Gastroesophageal sphincter (tissue), 3 donors: ENCODE results near the gene PRLHR.

Experiments
- CTCF ChIP-seq, 4 experiments: fragments of 200-600 bp in 2 of 4; fragments of 450-650 bp in 2 of 4; sonication (generic) in 1 of 4; IDR thresholded peaks; one replicate each; pipeline ENCODE4 v1.5.1; 2017 to 2019; ENCODE audit warnings: antibody characterized with exemption in 4 of 4, mild to moderate bottlenecking in 2 of 4, moderate library complexity in 2 of 4
- EP300 ChIP-seq: sonication (generic); formaldehyde crosslinking; IDR thresholded peaks from one replicate; pipeline ENCODE4 v1.6.1; 2017; ENCODE audit warnings: antibody characterized with exemption, mild to moderate bottlenecking
- POLR2A ChIP-seq, 2 donors: fragments of 450-650 bp; IDR thresholded peaks; one replicate each; pipeline ENCODE4 v1.6.1; 2017; ENCODE audit warnings: antibody characterized with exemption in 2 of 2, mild to moderate bottlenecking in 2 of 2, moderate library complexity in 1 of 2
- POLR2AphosphoS5 ChIP-seq: sonication (generic); formaldehyde crosslinking; IDR thresholded peaks from one replicate; pipeline ENCODE4 v1.6.1; 2017; ENCODE audit warnings: antibody characterized with exemption

- TF ChIP-seq CTCF (IDR thresholded peaks at IDR 0.05), result no peak
- no peak for TF ChIP-seq POLR2A (IDR thresholded peaks at IDR 0.05)
- no peak for TF ChIP-seq POLR2AphosphoS5
- no peak for TF ChIP-seq EP300
These were observed 38.3 kb upstream of the PRLHR start for GRCh38 chr10:118633786-118634185.
